GM12878 (cell line): Measurements from ENCODE around the gene STON2. TPM values are rescaled to one million over a fixed set of nuclear protein-coding genes. Genes with fewer than 3 reads are reported as not detected.

Experiments
- ATAC-seq: fragments of 200-7000 bp; cut with Tn5 transposase; 3 replicates; pipeline ENCODE4 v1.9.1; 2020; ENCODE audit warnings: mild to moderate bottlenecking, moderate library complexity
- BruUV-seq: library from RNA; stranded (reverse); fragments of 400-500 nt; replicated peaks from 2 replicates; lab custom pipeline; 2021; lab: Mats Ljungman, UMichigan
- CTCF ChIA-PET: fragments of 300-600 bp; sonication (Branson Sonifier 250); formaldehyde crosslinking; extraction: SDS; loops from one replicate; lab custom pipeline; 2021; ENCODE audit warnings: inconsistent platforms; lab: Yijun Ruan, JAX
- POLR2A ChIA-PET: fragments of 350-600 bp; formaldehyde crosslinking; extraction: SDS; loops from one replicate; lab custom pipeline; 2021; ENCODE audit warnings: inconsistent platforms; lab: Charles Lee
- RAD21 ChIA-PET: fragments of 300-600 bp; sonication (Branson Sonifier 250); formaldehyde crosslinking; loops from one replicate; lab custom pipeline; 2023; ENCODE audit warnings: antibody characterized with exemption; ENCODE audit not compliant: unreplicated experiment; lab: Charles Lee
- SMC1A ChIA-PET: fragments of 300-600 bp; sonication (Branson Sonifier 250); formaldehyde crosslinking; loops from one replicate; lab custom pipeline; 2023; ENCODE audit not compliant: unreplicated experiment, uncharacterized antibody; lab: Charles Lee
- DNase-seq: peaks from one replicate; pipeline ENCODE4 v3.0.0-alpha.2; 2011; ENCODE audit warnings: low read depth, low spot score
- FAIRE-seq: peaks from 3 replicates; lab custom pipeline; 2011; peaks lifted over from hg19 to GRCh38; lab: Jason Lieb, UNC
- H2AFZ ChIP-seq: 2 replicates; pipeline ENCODE4 v1.6.0; 2011; ENCODE audit warnings: low read depth, low read length, control low read depth; ENCODE audit not compliant: control insufficient read depth
- H3K27ac ChIP-seq: 2 replicates; pipeline ENCODE4 v1.5.1; 2011; ENCODE audit warnings: control low read depth; ENCODE audit not compliant: control insufficient read depth, insufficient read depth
- H3K27me3 ChIP-seq, 2 experiments: replicated peaks in 1 of 2; 2 replicates each; pipeline versions ENCODE4 v1.6.0 to v1.6.1; 2011; ENCODE audit warnings: low read length in 1 of 2; ENCODE audit not compliant: control insufficient read depth in 2 of 2, insufficient read depth in 2 of 2
- H3K36me3 ChIP-seq, 2 experiments: 2 replicates each; pipeline ENCODE4 v1.5.1; 2011; ENCODE audit warnings: low read length in 1 of 2; ENCODE audit not compliant: control insufficient read depth in 2 of 2, insufficient read depth in 2 of 2
- H3K4me1 ChIP-seq: 2 replicates; pipeline ENCODE4 v1.6.1; 2011; ENCODE audit warnings: mild to moderate bottlenecking, low read length, moderate library complexity, mixed read lengths; ENCODE audit not compliant: control insufficient read depth, insufficient read depth
- H3K4me2 ChIP-seq: 2 replicates; pipeline ENCODE4 v1.6.0; 2011; ENCODE audit warnings: control low read depth; ENCODE audit not compliant: control insufficient read depth, insufficient read depth
- H3K4me3 ChIP-seq: fragments of 200-600 bp; sonication (generic); 2 replicates; pipeline ENCODE4 v1.5.1; 2016
- H3K79me2 ChIP-seq: 2 replicates; pipeline ENCODE4 v1.6.0; 2011; ENCODE audit warnings: low read length; ENCODE audit not compliant: control insufficient read depth, insufficient read depth
- H3K9ac ChIP-seq: 2 replicates; pipeline ENCODE4 v1.8.0; 2011; ENCODE audit warnings: low read length, control low read depth, mixed read lengths; ENCODE audit not compliant: control insufficient read depth, insufficient read depth
- H3K9me3 ChIP-seq: replicated peaks from 3 replicates; pipeline ENCODE4 v1.5.1; 2011; ENCODE audit warnings: mild to moderate bottlenecking, low read length; ENCODE audit not compliant: control insufficient read depth, insufficient read depth
- H4K20me1 ChIP-seq: 2 replicates; pipeline ENCODE4 v1.6.0; 2011; ENCODE audit not compliant: control insufficient read depth, insufficient read depth
- CUX1 ChIP-seq: IDR thresholded peaks from 2 replicates; pipeline ENCODE4 v1.6.1; 2012; ENCODE audit warnings: improper control_type of control experiment, low read depth, low read length; ENCODE audit not compliant: insufficient replicate concordance
- PAX8 ChIP-seq: fragments of 450-650 bp; IDR thresholded peaks from 2 replicates; pipeline ENCODE4 v1.6.1; 2017; ENCODE audit warnings: mild to moderate bottlenecking, moderate library complexity
- RAD51 ChIP-seq: fragments of 450-650 bp; IDR thresholded peaks from 2 replicates; pipeline ENCODE4 v1.6.1; 2016; ENCODE audit warnings: moderate library complexity, mild to moderate bottlenecking, inconsistent platforms
- WGBS: methylation state at CpG from one replicate; pipeline ENCODE4 v1.1.6; 2016; ENCODE audit warnings: low lambda C conversion rate; ENCODE audit not compliant: insufficient replicate concordance, insufficient coverage; ENCODE audit errors: missing lambda C conversion rate; 5-methylcytosine and 5-hydroxymethylcytosine counted together
- in situ Hi-C: fragments of 300-500 bp; cut with MboI; formaldehyde crosslinking; loops from 9 replicates; pipeline ENCODE4 v1.14.3; 2018; ENCODE audit warnings: mixed read lengths
- intact Hi-C: fragments of 100-400 bp; cut with micrococcal nuclease; formaldehyde crosslinking; loops from one replicate; pipeline ENCODE4 v1.14.2; 2022; ENCODE audit not compliant: unreplicated experiment
- polyA plus RNA-seq, 11 experiments: library from polyadenylated mRNA; depleted of rRNA in 4 of 11; unstranded in 6 of 11; stranded (reverse) in 5 of 11; fragments of >200 nt; fragmentation: Nextera tagmentation in 4 of 11; fragmentation: Illumina TruSeq in 1 of 11; extraction: Ambion mirVana in 4 of 11; extraction: Trizol in 1 of 11; gene quantifications; 1 replicate in 1 of 11; 2 replicates in 10 of 11; pipeline versions ENCODE4 v1.2.1 to v1.2.3, GENCODE V29; 2011 to 2016; ENCODE audit warnings: inconsistent platforms in 2 of 11, missing spikeins in 2 of 11, low read depth in 1 of 11
- total RNA-seq, 4 experiments: library from RNA; depleted of rRNA in 3 of 4; stranded (reverse); fragments of >200 nt in 3 of 4; fragmentation: Illumina TruSeq in 1 of 4; extraction: Trizol in 1 of 4; gene quantifications; 2 replicates each; pipeline versions ENCODE4 v1.2.1 to v1.2.3, GENCODE V29; 2013 to 2021

The STON2 gene
- total and polyA plus RNA-seq, 10 of the 15 experiments (the other 5 are each of a cell fraction or from before 2014, with no cell fraction given): 0.03 to 0.13 (median 0.03) TPM; not detected in 7

DNA sequence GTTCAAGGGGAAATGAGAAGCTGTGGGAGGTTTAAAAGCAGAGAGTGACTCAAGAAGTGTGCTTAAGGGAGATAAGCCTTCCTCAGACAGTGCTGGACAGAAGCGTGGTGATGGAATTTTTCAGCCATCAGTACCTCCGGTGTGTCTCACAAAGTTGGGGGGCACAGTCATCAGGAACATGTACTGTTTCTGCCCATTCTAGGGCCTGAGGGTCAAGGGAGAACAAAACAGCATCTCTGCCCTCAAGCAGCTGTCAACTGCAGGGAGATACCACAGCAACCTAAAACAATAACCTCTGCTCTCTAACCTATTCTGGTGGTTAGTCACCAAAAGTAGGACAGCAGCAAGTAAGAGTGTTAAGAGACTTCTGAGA is 2.0 kb upstream of the STON2 start:
- H3K9ac ChIP-seq: no peak overlapping the region
- intact Hi-C loops: no loop called here
- ATAC-seq: no peak
- no peaks in the 10 kb centered on the region for H3K9me3 ChIP-seq
- RAD21 ChIA-PET: no interaction called here
- no peak for DNase-seq
- no TSS peak for BruUV-seq
- TF ChIP-seq RAD51 (no peak), CUX1 (no peak), PAX8 (no peak)
- H3K27me3 ChIP-seq: no peaks in the 10 kb centered on the region
- H3K4me2 ChIP-seq: no peak overlapping the region
- 5% methylated on average over 2 of the region's 2 CpGs for WGBS
- no peaks in the 10 kb centered on the region for H4K20me1 ChIP-seq
- H3K79me2 ChIP-seq: no peaks in the 10 kb centered on the region
- no peak for FAIRE-seq
- in situ Hi-C loops: no loop called here
- H3K4me3 ChIP-seq: no peak overlapping the region
- no peak overlapping the region for H3K27ac ChIP-seq
- POLR2A ChIA-PET: no interaction called here
- SMC1A ChIA-PET: interaction anchor here (0.9 kb wide), 1 partner anchor 10 kb away, joined by 3 read pairs; no protein-coding TSS in a partner anchor
- H3K4me1 ChIP-seq: no peaks in the 10 kb centered on the region
- no peaks in the 10 kb centered on the region for H3K36me3 ChIP-seq
- CTCF ChIA-PET: interaction anchor here (1.8 kb wide), 1 partner anchor 63 kb away, joined by 4 read pairs; no protein-coding TSS in a partner anchor
- no peak overlapping the region for H2AFZ ChIP-seq
